SU-DHL-6 (cell line): Measurements from ENCODE around the gene TUBA3E.
"Not testable (repeated sequence)": the region's sequence is repeated elsewhere in the genome, so short reads cannot be mapped to it uniquely, and the experiment has no call there.

Source experiments
- H2AFZ ChIP-seq: fragments of 200-600 bp; sonication (generic); 2 replicates; pipeline ENCODE4 v1.6.1; 2014; ENCODE audit warnings: low read depth, mild to moderate bottlenecking, moderate library complexity, mixed read lengths, antibody characterized with exemption, low read length; ENCODE audit not compliant: severe bottlenecking
- H3F3A ChIP-seq: fragments of 200-600 bp; shearing (Covaris generic); 2 replicates; pipeline ENCODE4 v1.6.0; 2016; ENCODE audit warnings: antibody characterized with exemption, mild to moderate bottlenecking; ENCODE audit not compliant: insufficient read depth
- H3K27ac ChIP-seq: fragments of 200-600 bp; sonication (generic); 2 replicates; pipeline ENCODE4 v1.5.1; 2016; ENCODE audit warnings: low read depth, mild to moderate bottlenecking, low read length, moderate library complexity, mixed read lengths
- H3K27me3 ChIP-seq: fragments of 200-600 bp; sonication (generic), shearing (Covaris generic); 2 replicates; pipeline ENCODE4 v1.6.0; 2014; ENCODE audit warnings: mild to moderate bottlenecking, low read length
- H3K36me3 ChIP-seq: fragments of 200-600 bp; sonication (generic); 2 replicates; pipeline ENCODE4 v1.6.1; 2014; ENCODE audit warnings: mild to moderate bottlenecking, low read length, mixed read lengths
- H3K4me2 ChIP-seq: fragments of 300-600, 200-600 bp; shearing (Covaris generic), sonication (generic); 2 replicates; pipeline ENCODE4 v1.6.0; 2014; ENCODE audit warnings: low read length, low read depth, mild to moderate bottlenecking; ENCODE audit not compliant: poor library complexity, severe bottlenecking
- H3K4me3 ChIP-seq: fragments of 200-600 bp; sonication (generic); 2 replicates; pipeline ENCODE4 v1.5.1; 2014; ENCODE audit warnings: antibody characterized with exemption, low read length, mild to moderate bottlenecking, mixed read lengths; ENCODE audit not compliant: insufficient read depth, poor library complexity, severe bottlenecking
- H3K79me2 ChIP-seq: fragments of 200-600 bp; sonication (generic); 2 replicates; pipeline ENCODE4 v1.6.1; 2014; ENCODE audit warnings: mild to moderate bottlenecking, low read length, moderate library complexity; ENCODE audit not compliant: insufficient read depth
- H3K9ac ChIP-seq: fragments of 200-600 bp; sonication (generic); 2 replicates; pipeline ENCODE4 v1.7.0; 2014; ENCODE audit warnings: mild to moderate bottlenecking, low read length
- H3K9me2 ChIP-seq: fragments of 200-600 bp; sonication (generic); replicated peaks from 2 replicates; pipeline ENCODE4 v1.6.1; 2014; ENCODE audit warnings: low read length; ENCODE audit not compliant: insufficient read depth
- H3K9me3 ChIP-seq: fragments of 200-600 bp; sonication (generic); 2 replicates; pipeline ENCODE4 v1.6.1; 2014; ENCODE audit warnings: low read length, mixed read lengths; ENCODE audit not compliant: insufficient read depth
- H4K20me1 ChIP-seq: fragments of 200-600 bp; sonication (generic); 2 replicates; pipeline ENCODE4 v1.6.1; 2014; ENCODE audit warnings: low read depth, mild to moderate bottlenecking, antibody characterized with exemption, low read length, moderate library complexity, mixed read lengths
- EZH2phosphoT487 ChIP-seq: fragments of 200-600 bp; sonication (generic), shearing (Covaris generic); conservative IDR thresholded peaks from 2 replicates; pipeline ENCODE4 v1.6.1; 2018; ENCODE audit warnings: mild to moderate bottlenecking, antibody characterized with exemption, low read length, moderate library complexity, mixed read lengths
- TF ChIP-seq, protein P1 (sequence below): fragments of 200-600 bp; sonication (generic); IDR thresholded peaks from one replicate; pipeline ENCODE4 v1.5.1; 2017; ENCODE audit warnings: antibody characterized with exemption, mild to moderate bottlenecking, low read length, moderate library complexity; ENCODE audit not compliant: insufficient read depth, poor library complexity, severe bottlenecking

Gene TUBA3E

DNA sequence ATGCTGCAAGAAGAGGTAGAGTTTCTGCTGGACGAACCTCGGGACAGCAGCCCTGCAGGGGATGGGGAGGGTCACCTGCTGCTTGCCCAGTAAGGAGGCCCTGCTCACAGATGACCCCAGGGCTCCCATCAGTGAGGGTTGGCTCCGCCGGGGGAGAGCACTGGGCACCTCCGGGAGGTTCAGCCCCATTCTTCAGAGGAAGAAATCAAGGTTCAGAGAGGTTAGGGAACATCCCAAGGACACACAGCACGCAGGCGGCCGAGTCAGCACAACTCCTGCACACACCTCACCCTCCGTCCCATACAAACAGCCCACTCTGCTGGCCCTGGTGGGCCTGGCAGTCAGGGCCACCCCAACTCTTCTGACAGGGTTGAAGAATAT lies 41.6 kb downstream of the TUBA3E start:
- H2AFZ ChIP-seq, result no peak overlapping the region
- H3K79me2 ChIP-seq, result no peaks in the 10 kb centered on the region
- H3K9me2 ChIP-seq, result no peaks in the 10 kb centered on the region
- no peaks in the 10 kb centered on the region for H4K20me1 ChIP-seq
- no peak overlapping the region for H3K4me2 ChIP-seq
- no peaks in the 10 kb centered on the region for H3K27me3 ChIP-seq
- H3K36me3 ChIP-seq, result no peaks in the 10 kb centered on the region
- TF ChIP-seq, protein P1, sequence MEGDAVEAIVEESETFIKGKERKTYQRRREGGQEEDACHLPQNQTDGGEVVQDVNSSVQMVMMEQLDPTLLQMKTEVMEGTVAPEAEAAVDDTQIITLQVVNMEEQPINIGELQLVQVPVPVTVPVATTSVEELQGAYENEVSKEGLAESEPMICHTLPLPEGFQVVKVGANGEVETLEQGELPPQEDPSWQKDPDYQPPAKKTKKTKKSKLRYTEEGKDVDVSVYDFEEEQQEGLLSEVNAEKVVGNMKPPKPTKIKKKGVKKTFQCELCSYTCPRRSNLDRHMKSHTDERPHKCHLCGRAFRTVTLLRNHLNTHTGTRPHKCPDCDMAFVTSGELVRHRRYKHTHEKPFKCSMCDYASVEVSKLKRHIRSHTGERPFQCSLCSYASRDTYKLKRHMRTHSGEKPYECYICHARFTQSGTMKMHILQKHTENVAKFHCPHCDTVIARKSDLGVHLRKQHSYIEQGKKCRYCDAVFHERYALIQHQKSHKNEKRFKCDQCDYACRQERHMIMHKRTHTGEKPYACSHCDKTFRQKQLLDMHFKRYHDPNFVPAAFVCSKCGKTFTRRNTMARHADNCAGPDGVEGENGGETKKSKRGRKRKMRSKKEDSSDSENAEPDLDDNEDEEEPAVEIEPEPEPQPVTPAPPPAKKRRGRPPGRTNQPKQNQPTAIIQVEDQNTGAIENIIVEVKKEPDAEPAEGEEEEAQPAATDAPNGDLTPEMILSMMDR, result no peak
- no peak overlapping the region for H3K27ac ChIP-seq
- no peak overlapping the region for H3K9ac ChIP-seq
- H3F3A ChIP-seq, result no peaks in the 10 kb centered on the region; the same call in 1 of the 2 replicates
- no peaks in the 10 kb centered on the region for H3K9me3 ChIP-seq
- H3K4me3 ChIP-seq, result no peak overlapping the region

DNA sequence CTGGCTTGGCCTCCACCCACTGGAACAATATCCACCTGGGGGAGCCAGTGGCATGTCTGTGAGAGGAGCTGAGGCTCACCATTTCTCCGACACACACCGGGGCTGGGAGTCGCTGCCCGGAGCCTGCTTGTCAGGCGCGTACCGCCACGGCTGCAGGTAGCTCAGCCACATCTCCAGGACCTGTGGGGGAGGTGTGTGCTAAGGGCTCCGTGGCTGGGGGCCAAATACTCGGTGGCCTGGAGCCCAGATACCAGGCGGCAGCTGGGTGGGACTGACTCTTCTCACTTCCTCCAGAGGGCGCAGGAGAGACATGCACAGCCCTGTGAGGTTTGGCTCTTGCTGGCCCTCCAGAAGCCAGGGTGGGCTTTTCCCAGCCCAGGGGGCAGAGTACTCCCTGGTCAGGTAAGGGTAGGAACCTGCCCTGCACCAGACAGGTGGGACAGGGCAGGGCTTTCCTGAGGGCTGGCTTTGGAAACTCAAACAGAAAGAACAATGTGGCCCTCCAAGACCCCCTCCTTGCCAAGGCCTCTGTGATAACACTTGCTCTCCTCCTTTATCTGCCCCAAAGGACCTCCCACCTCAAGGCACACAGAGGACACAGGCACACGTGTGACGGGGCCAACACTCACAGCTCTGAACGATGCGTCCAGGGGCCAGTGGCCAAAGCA lies 42.1 kb downstream of the TUBA3E start:
- H3K79me2 ChIP-seq, H3K9ac ChIP-seq, H3K27ac ChIP-seq, H3K4me2 ChIP-seq, H2AFZ ChIP-seq, H3K27me3 ChIP-seq, H3K4me3 ChIP-seq, H3K36me3 ChIP-seq, H3K9me2 ChIP-seq, H4K20me1 ChIP-seq, H3K9me3 ChIP-seq, H3F3A ChIP-seq: not testable (repeated sequence)

DNA sequence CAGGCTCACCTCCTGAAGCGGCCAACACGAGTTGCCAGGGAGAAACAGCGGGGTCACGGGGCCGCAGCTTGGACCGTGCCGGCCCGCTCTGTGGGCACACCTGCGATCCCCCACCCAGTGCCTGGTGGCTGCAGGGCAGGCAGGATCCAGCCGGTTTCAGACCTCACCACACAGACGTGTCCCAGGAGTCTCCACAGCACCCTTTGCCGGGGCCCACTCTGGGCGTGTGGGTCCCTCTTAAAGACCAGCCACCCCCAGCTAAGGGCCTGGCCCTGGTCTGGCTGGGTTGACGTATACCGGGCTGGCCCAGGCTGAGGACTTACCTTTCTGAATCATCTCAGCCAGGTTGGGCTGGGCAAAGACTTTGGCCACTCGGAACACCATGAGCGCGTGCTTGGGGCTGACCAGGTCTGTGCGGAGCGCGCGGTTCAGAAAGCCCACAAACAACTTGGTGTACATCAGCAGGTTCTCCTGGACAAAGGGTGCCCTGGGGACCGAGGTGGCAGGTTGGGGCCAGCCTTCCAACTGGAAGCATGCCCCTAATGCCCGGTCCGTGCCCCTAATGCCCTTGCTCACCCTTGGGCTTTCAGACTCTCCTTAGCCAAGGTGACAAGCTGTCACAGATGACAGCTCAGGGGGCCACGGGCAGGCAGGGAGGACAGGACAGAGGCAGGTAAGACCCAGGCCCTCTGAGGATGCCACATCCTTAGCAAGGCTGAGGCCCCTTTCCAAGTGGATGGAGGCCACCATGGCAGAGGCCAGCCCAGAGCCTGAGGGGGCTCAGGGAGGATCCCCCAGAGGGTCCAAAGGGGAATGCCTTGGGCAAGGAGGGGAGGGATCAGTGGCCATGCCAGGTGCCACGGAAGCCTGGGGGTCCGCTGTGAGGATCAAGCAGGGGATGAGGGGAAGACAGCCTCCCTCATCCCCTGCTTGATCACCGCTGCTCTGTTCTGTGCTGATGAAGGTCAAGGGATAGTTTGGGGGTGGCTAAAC lies 43.2 kb downstream of the TUBA3E start:
- H3K9me2 ChIP-seq, result no peaks in the 10 kb centered on the region
- H4K20me1 ChIP-seq, result no peaks in the 10 kb centered on the region
- no peak overlapping the region for H3K27ac ChIP-seq
- H2AFZ ChIP-seq, result no peak overlapping the region
- no peak overlapping the region for H3K9ac ChIP-seq
- H3K9me3 ChIP-seq, result no peaks in the 10 kb centered on the region
- H3K4me2 ChIP-seq, result no peak overlapping the region
- no peaks in the 10 kb centered on the region for H3K79me2 ChIP-seq
- H3K4me3 ChIP-seq, result no peak overlapping the region
- H3K36me3 ChIP-seq, result no peaks in the 10 kb centered on the region
- TF ChIP-seq EZH2phosphoT487, result no peak
- TF ChIP-seq, protein P1, result no peak
- H3F3A ChIP-seq, result no peaks in the 10 kb centered on the region; the same call in 1 of the 2 replicates
- H3K27me3 ChIP-seq, result no peaks in the 10 kb centered on the region

DNA sequence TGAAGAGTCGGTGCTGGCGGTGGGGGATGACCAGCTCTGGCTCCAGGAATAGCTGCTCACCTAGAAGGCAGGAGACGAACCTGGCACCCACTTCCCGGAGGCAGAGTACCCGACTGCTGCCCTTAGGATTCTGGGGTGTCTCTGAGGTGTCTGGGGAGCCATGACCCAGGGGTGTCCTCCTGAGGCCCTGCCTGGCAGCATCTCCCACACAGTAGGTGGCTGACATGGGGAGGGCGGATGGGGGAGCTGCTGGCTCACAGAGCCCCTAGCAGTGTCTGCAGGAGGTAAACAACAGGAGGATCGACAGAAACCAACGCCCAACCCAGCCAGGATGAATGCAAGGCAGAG lies 43.8 kb downstream of the TUBA3E start:
- H3K9me2 ChIP-seq, H3K4me3 ChIP-seq, H3K4me2 ChIP-seq, H4K20me1 ChIP-seq, H3K27ac ChIP-seq, H3K36me3 ChIP-seq, H3K9ac ChIP-seq, H3K27me3 ChIP-seq, H3F3A ChIP-seq, H3K79me2 ChIP-seq, H3K9me3 ChIP-seq, H2AFZ ChIP-seq: not testable (repeated sequence)

DNA sequence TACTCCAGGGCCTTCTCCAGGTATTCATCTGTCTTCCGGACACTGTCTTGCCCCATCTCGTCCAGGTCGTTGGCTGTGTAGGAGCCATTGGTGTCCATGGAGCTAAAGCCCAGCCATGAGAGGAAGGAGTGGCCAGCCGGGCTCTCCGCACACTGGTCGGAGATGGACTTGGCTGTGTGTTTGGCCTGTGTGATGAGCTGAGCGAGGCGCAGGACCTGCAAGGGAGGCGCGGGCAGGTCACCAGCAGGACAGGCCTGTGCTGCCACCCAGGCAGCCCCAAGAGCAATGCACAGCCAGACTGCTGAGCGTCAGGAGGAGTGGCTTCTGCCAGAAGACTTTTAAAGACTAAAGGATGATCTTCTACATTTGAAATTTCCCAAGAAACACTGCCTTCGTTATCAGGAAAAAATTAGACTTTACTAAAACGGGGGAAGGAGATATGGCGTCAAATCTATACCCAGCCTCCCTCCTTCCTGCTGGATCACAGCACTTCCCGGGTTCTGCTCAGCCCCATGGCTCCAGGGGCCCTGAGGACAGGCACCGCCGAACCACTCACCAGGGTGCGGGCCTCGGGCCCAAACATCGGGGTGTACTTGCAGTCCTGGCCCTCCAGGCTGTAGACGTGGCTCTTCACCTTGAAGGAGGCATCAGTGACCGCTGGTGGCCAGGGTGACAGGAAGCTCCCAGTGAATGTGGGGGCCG lies 44.4 kb downstream of the TUBA3E start:
- H3K9me3 ChIP-seq, H3K9me2 ChIP-seq, H4K20me1 ChIP-seq, H3F3A ChIP-seq, H3K4me2 ChIP-seq, H3K27me3 ChIP-seq, H2AFZ ChIP-seq, H3K36me3 ChIP-seq, H3K79me2 ChIP-seq, H3K4me3 ChIP-seq, H3K9ac ChIP-seq, H3K27ac ChIP-seq: not testable (repeated sequence)
